Right kidney (tissue), 1 donor: Measurements from ENCODE around the gene PCSK7.

Experiments used
- DNase-seq: peaks from one replicate; pipeline ENCODE4 v3.0.0-alpha.2; 2016

Gene PCSK7

GRCh38 chr11:117181586-117182550 lies 50.0 kb downstream of the PCSK7 start:
- no peak for DNase-seq

- DNase-seq, result peak; percentile 22
Measured at GRCh38 chr11:117180661-117181585, 51.0 kb downstream of the PCSK7 start.

- DNase-seq, result no peak
Measured at GRCh38 chr11:117180020-117180419, 51.9 kb downstream of the PCSK7 start.

GRCh38 chr11:117179048-117179999 lies 52.5 kb downstream of the PCSK7 start:
- DNase-seq, result peak; percentile 73

GRCh38 chr11:117178210-117179034 lies 53.5 kb downstream of the PCSK7 start, which contains the start of gene SIDT2:
Gene SIDT2 (plus strand): TSS chr11:117178743. CDS start chr11:117179264, 521 bp downstream.
- peak; percentile 84 for DNase-seq

- DNase-seq, result no peak
Measured at GRCh38 chr11:117177534-117178209, 54.2 kb downstream of the PCSK7 start.

- DNase-seq, result no peak
Measured at GRCh38 chr11:117176186-117176585, 55.7 kb downstream of the PCSK7 start.

GRCh38 chr11:117175781-117176180 lies 56.1 kb downstream of the PCSK7 start:
- DNase-seq, result no peak

GRCh38 chr11:117175104-117175503 lies 56.8 kb downstream of the PCSK7 start:
- no peak for DNase-seq

- peak; percentile 48 for DNase-seq
Measured at GRCh38 chr11:117172724-117173421, 59.0 kb downstream of the PCSK7 start.

- peak; percentile 19 for DNase-seq
Measured at GRCh38 chr11:117171404-117172061, 60.3 kb downstream of the PCSK7 start.

GRCh38 chr11:117171007-117171403 lies 60.9 kb downstream of the PCSK7 start:
- DNase-seq, result no peak

GRCh38 chr11:117170210-117170609 lies 61.7 kb downstream of the PCSK7 start:
- peak; percentile 34 for DNase-seq

GRCh38 chr11:117169736-117170135 lies 62.1 kb downstream of the PCSK7 start:
- peak; percentile 21 for DNase-seq

- no peak for DNase-seq
Measured at GRCh38 chr11:117166491-117166890, 65.4 kb downstream of the PCSK7 start.

GRCh38 chr11:117160826-117161225 lies 71.0 kb downstream of the PCSK7 start:
- no peak for DNase-seq

GRCh38 chr11:117159892-117160291 lies 72.0 kb downstream of the PCSK7 start:
- no peak for DNase-seq

GRCh38 chr11:117157507-117157906 lies 74.4 kb downstream of the PCSK7 start:
- no peak for DNase-seq

- DNase-seq, result no peak
Measured at GRCh38 chr11:117154468-117154867, 77.4 kb downstream of the PCSK7 start.
